ENCODE measurements around the gene AOAH.
"Not testable (repeated sequence)": the region's sequence is repeated elsewhere in the genome, so short reads cannot be mapped to it uniquely, and the experiment has no call there.

Gene AOAH

GRCh38 chr7:36514289-36515243 is 209.7 kb downstream of the AOAH start:
- Mint-ChIP-seq H3K9me3 (ENCODE audit: low read depth) (no peaks in the 10 kb centered on the region), H3K27me3 (no peaks in the 10 kb centered on the region), H3K4me3 (no peak overlapping the region), H3K27ac (peak overlapping the region; percentile 5), H3K36me3 (no peaks in the 10 kb centered on the region), H3K4me1 (ENCODE audit: low read depth) (peaks cover 5% of the 10 kb centered on the region)

GRCh38 chr7:36513393-36513792 is 210.9 kb downstream of the AOAH start:
- no peaks in the 10 kb centered on the region for H3K27me3 Mint-ChIP-seq
- H3K4me3 Mint-ChIP-seq = no peak overlapping the region
- H3K27ac Mint-ChIP-seq = no peak overlapping the region
- no peaks in the 10 kb centered on the region for H3K36me3 Mint-ChIP-seq
- H3K9me3 Mint-ChIP-seq (ENCODE audit: low read depth) = no peaks in the 10 kb centered on the region
- H3K4me1 Mint-ChIP-seq (ENCODE audit: low read depth) = peaks cover 5% of the 10 kb centered on the region

- Mint-ChIP-seq H3K9me3 (ENCODE audit: low read depth) (no peaks in the 10 kb centered on the region), H3K27ac (no peak overlapping the region), H3K4me3 (no peak overlapping the region), H3K4me1 (ENCODE audit: low read depth) (peaks cover 5% of the 10 kb centered on the region), H3K36me3 (no peaks in the 10 kb centered on the region), H3K27me3 (no peaks in the 10 kb centered on the region)
These were observed 211.7 kb downstream of the AOAH start for GRCh38 chr7:36512616-36513015.

GRCh38 chr7:36509962-36510361 is 214.3 kb downstream of the AOAH start:
- Mint-ChIP-seq H3K4me3 (no peak overlapping the region), H3K27ac (no peak overlapping the region), H3K4me1 (ENCODE audit: low read depth) (no peaks in the 10 kb centered on the region), H3K36me3 (no peaks in the 10 kb centered on the region), H3K27me3 (no peaks in the 10 kb centered on the region), H3K9me3 (ENCODE audit: low read depth) (no peaks in the 10 kb centered on the region)

- H3K36me3 Mint-ChIP-seq = no peaks in the 10 kb centered on the region
- no peak overlapping the region for H3K27ac Mint-ChIP-seq
- no peaks in the 10 kb centered on the region for H3K4me1 Mint-ChIP-seq (ENCODE audit: low read depth)
- no peak overlapping the region for H3K4me3 Mint-ChIP-seq
- no peaks in the 10 kb centered on the region for H3K9me3 Mint-ChIP-seq (ENCODE audit: low read depth)
- no peaks in the 10 kb centered on the region for H3K27me3 Mint-ChIP-seq
These were observed 216.5 kb downstream of the AOAH start for GRCh38 chr7:36507475-36508440.

- no peak overlapping the region for H3K27ac Mint-ChIP-seq
- no peaks in the 10 kb centered on the region for H3K27me3 Mint-ChIP-seq
- no peaks in the 10 kb centered on the region for H3K4me1 Mint-ChIP-seq (ENCODE audit: low read depth)
- no peak overlapping the region for H3K4me3 Mint-ChIP-seq
- H3K9me3 Mint-ChIP-seq (ENCODE audit: low read depth) = no peaks in the 10 kb centered on the region
- H3K36me3 Mint-ChIP-seq = no peaks in the 10 kb centered on the region
These were observed 217.5 kb downstream of the AOAH start for GRCh38 chr7:36506820-36507219.

- Mint-ChIP-seq H3K9me3 (ENCODE audit: low read depth) (no peaks in the 10 kb centered on the region), H3K27me3 (no peaks in the 10 kb centered on the region), H3K4me1 (ENCODE audit: low read depth) (no peaks in the 10 kb centered on the region), H3K4me3 (no peak overlapping the region), H3K27ac (no peak overlapping the region), H3K36me3 (no peaks in the 10 kb centered on the region)
These were observed 218.0 kb downstream of the AOAH start for GRCh38 chr7:36506130-36506798.

- H3K36me3 Mint-ChIP-seq; H3K9me3 Mint-ChIP-seq (ENCODE audit: low read depth); H3K4me1 Mint-ChIP-seq (ENCODE audit: low read depth); H3K4me3 Mint-ChIP-seq; H3K27me3 Mint-ChIP-seq; H3K27ac Mint-ChIP-seq: not testable (repeated sequence)
These were observed 219.7 kb downstream of the AOAH start for GRCh38 chr7:36504617-36505016.

GRCh38 chr7:36504216-36504615 is 220.1 kb downstream of the AOAH start:
- H3K9me3 Mint-ChIP-seq (ENCODE audit: low read depth); H3K36me3 Mint-ChIP-seq; H3K4me1 Mint-ChIP-seq (ENCODE audit: low read depth); H3K27ac Mint-ChIP-seq; H3K27me3 Mint-ChIP-seq; H3K4me3 Mint-ChIP-seq: not testable (repeated sequence)

- Mint-ChIP-seq H3K9me3 (ENCODE audit: low read depth) (no peaks in the 10 kb centered on the region), H3K36me3 (no peaks in the 10 kb centered on the region), H3K27ac (no peak overlapping the region), H3K4me1 (ENCODE audit: low read depth) (no peaks in the 10 kb centered on the region), H3K27me3 (no peaks in the 10 kb centered on the region), H3K4me3 (no peak overlapping the region)
These were observed 226.5 kb downstream of the AOAH start for GRCh38 chr7:36497775-36498174.

- not testable (repeated sequence) for H3K27me3 Mint-ChIP-seq; H3K27ac Mint-ChIP-seq; H3K4me3 Mint-ChIP-seq; H3K4me1 Mint-ChIP-seq (ENCODE audit: low read depth); H3K9me3 Mint-ChIP-seq (ENCODE audit: low read depth); H3K36me3 Mint-ChIP-seq
These were observed 227.1 kb downstream of the AOAH start for GRCh38 chr7:36497176-36497575.

- H3K4me1 Mint-ChIP-seq (ENCODE audit: low read depth) = no peaks in the 10 kb centered on the region
- no peaks in the 10 kb centered on the region for H3K9me3 Mint-ChIP-seq (ENCODE audit: low read depth)
- H3K27me3 Mint-ChIP-seq = no peaks in the 10 kb centered on the region
These were observed 227.7 kb downstream of the AOAH start for GRCh38 chr7:36496576-36496975.

GRCh38 chr7:36491317-36491716 is 233.0 kb downstream of the AOAH start:
- Mint-ChIP-seq H3K4me1 (ENCODE audit: low read depth) (peaks cover 3% of the 10 kb centered on the region), H3K27me3 (no peaks in the 10 kb centered on the region), H3K36me3 (no peaks in the 10 kb centered on the region), H3K4me3 (no peak overlapping the region), H3K9me3 (ENCODE audit: low read depth) (no peaks in the 10 kb centered on the region), H3K27ac (no peak overlapping the region)

More at GRCh38 chr7:36496576-36496975, 227.7 kb downstream of the AOAH start:
- H3K4me3 Mint-ChIP-seq = no peak overlapping the region
- H3K36me3 Mint-ChIP-seq = no peaks in the 10 kb centered on the region
- no peak overlapping the region for H3K27ac Mint-ChIP-seq

GRCh38 chr7:36490419-36490830 is 233.9 kb downstream of the AOAH start:
- Mint-ChIP-seq H3K4me1 (ENCODE audit: low read depth) (peaks cover 3% of the 10 kb centered on the region), H3K4me3 (no peak overlapping the region), H3K27me3 (no peaks in the 10 kb centered on the region), H3K36me3 (no peaks in the 10 kb centered on the region), H3K27ac (no peak overlapping the region), H3K9me3 (ENCODE audit: low read depth) (no peaks in the 10 kb centered on the region)

- H3K36me3 Mint-ChIP-seq; H3K9me3 Mint-ChIP-seq (ENCODE audit: low read depth): not testable (repeated sequence)
These were observed 235.6 kb downstream of the AOAH start for GRCh38 chr7:36488672-36489071.

More at GRCh38 chr7:36488672-36489071, 235.6 kb downstream of the AOAH start:
- H3K4me1 Mint-ChIP-seq (ENCODE audit: low read depth); H3K27ac Mint-ChIP-seq; H3K4me3 Mint-ChIP-seq; H3K27me3 Mint-ChIP-seq: not testable (repeated sequence)
